GM10266 (cell line): ENCODE measurements around the gene CD48.
"Not testable (repeated sequence)": the region's sequence is repeated elsewhere in the genome, so short reads cannot be mapped to it uniquely, and the experiment has no call there.

ENCODE experiments used
- DNase-seq: peaks from one replicate; pipeline ENCODE4 v3.0.0; 2012; ENCODE audit errors: extremely low spot score
- TF ChIP-seq, protein P1 (sequence below): IDR thresholded peaks from 2 replicates; pipeline ENCODE4 v1.5.1; 2012; ENCODE audit warnings: mild to moderate bottlenecking, low read depth; ENCODE audit not compliant: control insufficient read depth, insufficient read depth; ENCODE audit errors: missing control alignments

The CD48 gene

DNA sequence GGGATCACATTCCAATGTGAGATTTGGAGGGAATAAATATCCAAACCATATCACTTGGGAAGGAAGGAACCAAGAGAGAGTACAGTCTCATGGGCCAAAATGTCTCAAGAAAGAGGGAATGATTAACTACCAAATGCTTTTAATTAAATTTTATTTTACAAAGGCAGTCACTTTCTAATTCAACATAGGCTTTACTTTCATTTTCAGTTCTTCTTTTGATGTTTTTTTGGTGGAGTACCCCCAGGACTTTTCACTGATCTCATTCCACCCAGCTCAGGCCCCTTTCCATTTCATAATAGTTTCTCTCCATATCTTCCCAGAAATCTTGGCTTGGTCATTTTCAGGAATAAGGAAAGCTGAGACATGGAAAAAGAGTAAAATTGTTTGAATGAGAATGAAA, 22.3 kb upstream of the CD48 start:
- DNase-seq: no peak
- TF ChIP-seq, protein P1, sequence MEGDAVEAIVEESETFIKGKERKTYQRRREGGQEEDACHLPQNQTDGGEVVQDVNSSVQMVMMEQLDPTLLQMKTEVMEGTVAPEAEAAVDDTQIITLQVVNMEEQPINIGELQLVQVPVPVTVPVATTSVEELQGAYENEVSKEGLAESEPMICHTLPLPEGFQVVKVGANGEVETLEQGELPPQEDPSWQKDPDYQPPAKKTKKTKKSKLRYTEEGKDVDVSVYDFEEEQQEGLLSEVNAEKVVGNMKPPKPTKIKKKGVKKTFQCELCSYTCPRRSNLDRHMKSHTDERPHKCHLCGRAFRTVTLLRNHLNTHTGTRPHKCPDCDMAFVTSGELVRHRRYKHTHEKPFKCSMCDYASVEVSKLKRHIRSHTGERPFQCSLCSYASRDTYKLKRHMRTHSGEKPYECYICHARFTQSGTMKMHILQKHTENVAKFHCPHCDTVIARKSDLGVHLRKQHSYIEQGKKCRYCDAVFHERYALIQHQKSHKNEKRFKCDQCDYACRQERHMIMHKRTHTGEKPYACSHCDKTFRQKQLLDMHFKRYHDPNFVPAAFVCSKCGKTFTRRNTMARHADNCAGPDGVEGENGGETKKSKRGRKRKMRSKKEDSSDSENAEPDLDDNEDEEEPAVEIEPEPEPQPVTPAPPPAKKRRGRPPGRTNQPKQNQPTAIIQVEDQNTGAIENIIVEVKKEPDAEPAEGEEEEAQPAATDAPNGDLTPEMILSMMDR: no peak

DNA sequence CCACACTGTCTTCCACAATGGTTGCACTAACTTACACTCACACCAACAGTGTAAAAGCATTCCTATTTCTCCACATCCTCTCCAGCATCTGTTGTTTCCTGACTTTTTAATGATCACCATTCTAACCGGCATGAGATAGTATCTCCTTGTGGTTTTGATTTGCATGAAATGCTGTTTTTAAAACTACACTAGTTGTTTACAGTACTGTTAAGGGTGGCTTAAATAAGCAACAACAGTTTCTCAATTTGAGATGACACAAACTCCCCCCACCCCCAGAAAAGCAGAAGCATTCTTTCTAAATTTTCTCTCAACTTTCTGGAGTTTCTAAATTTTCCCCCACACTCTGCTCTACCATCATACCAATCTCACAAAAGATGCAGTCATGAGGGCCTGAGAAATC, 20.4 kb upstream of the CD48 start:
- TF ChIP-seq, protein P1: no peak
- DNase-seq: no peak

DNA sequence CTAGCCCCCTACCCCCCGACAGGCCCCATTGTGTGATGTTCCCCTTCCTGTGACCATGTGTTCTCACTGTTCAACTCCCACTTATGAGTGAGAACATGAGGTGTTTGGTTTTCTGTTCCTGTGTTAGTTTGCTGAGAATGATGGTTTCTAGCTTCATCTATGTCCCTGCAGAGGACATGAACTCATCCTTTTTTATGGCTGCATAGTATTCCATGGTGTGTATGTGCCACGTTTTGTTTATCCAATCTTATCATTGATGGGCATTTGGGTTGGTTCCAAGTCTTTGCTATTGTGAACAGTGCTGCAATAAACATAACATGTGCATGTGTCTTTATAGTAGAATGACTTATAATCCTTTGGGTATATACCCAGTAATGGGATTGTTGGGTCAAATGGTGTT, 19.9 kb upstream of the CD48 start:
- DNase-seq: not testable (repeated sequence)

DNA sequence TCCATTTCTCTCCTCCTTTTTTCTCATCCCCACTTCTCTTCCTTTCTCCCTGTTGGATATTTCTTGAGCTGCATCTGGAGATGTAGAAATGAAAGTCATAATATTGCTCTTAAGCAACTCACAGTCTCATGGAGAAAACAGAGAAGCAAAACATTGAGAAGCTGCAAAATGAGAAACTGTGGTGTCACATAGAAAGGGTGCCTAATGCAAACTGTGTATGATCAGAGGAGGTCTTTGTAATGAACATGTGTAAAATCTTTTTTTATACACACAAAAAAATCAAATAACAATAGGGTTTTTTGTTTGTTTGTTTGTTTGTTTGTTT, 15.7 kb upstream of the CD48 start:
- TF ChIP-seq, protein P1: no peak
- DNase-seq: no peak

DNA sequence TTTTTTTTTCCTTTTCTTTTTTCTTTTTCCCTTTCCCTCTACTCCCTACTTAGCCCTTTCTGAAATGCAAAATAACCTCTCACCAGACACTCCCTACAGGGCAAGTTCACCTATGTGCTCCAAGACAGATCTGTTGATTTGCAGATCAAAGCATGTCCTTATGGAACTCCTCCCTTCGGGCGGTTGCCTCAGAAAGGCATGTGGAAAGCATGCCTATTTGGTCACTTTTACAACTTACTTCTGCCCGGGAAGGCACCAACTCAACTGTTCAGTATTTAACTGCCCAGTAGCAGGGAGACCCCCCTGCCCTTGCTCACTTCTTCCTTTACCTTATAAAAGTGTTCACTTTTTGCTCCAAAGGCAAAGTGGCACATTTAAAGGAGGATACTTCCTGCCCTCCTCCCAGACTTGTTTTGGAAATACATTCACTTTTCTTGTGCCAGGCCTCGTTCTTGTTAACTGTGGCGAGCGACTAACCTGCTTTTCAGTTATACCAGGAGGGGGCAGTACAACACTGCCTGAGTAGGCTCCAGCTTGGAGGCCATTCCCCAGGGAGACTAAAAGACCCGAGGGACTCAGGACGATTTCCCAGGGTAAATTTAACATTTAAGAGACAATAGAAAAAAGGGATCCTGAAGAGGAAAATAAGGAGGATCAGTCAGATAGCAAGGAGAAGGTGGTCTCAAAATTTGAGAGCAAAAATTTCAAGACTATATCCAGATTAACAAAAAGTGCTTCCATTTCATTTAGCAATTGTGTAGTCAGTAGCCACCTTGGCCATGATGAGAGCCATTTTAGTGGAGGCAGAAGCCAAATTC, 15.1 kb upstream of the CD48 start:
- peak; percentile 58 for DNase-seq
- TF ChIP-seq, protein P1: peak; percentile 85

DNA sequence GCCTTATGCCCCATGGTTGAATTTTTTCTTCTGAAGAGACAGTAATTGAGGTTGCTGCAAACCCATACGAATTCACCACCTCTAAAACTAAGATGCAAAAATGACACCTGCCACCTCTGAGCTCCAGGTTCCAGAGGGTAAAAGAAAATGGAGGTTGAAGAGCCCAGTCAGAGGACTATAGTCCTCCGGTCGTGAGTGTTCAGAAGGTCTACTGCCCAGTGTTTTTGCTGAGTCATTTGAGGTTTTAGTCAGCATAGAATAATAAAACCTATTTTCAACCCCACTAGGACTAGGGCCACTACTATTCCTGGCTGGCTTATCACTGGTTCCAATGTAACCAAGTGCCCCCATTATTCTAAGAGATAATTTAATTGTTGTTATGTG, 14.5 kb upstream of the CD48 start:
- TF ChIP-seq, protein P1: no peak
- DNase-seq: no peak

DNA sequence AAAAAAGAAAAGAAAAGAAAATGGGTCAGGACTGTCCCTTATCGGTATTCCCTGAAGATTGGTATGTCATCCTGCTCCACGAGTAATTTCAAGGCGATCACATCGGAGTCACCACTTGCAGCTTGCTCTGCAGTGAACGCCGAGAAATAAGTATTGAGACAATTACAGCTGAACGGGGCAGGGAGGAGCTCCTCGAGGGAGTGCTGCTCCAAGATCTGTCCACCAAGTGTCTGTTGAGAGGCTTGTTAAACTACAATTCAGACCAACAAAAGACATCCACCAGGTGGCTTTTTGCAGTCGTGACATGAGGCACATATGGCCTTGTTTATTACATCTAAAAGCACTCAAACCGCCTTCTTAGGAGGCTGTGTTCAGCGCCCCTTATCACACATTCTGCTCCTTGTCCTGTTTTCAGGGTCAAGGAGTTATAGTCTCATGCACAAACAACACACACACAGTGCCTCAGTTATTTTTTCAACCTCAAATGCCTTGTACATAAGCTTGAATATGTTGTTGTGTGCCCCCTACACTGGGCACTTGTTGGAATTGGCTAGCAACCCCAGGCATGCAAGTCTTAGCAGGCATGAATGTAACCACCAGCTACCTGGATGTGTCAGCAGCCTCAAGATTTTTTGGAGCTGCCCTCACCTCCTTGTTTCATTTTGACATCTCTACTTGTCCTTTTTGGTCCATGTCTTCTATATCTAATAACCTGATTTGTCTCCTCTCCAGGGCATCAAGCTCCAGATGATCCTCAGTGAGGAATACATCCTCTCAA, 13.0 kb upstream of the CD48 start:
- DNase-seq: no peak

More for the DNA sequence above, 13.0 kb upstream of the CD48 start:
- TF ChIP-seq, protein P1: no peak
